Left ventricle myocardium inferior (tissue), 1 donor: Measurements from ENCODE around the gene MTCL1. TPM values are rescaled to one million over a fixed set of nuclear protein-coding genes. Genes with fewer than 3 reads are reported as not detected.

Source experiments
- DNase-seq: peaks from one replicate; pipeline ENCODE4 v3.0.0-alpha.2; 2020
- H3K27ac ChIP-seq: fragments of 200-600 bp; replicated peaks from 2 replicates; pipeline ENCODE4 v1.8.0; 2021
- H3K27me3 ChIP-seq: fragments of 200-600 bp; 2 replicates; pipeline ENCODE4 v1.8.0; 2021; ENCODE audit warnings: low read depth
- H3K36me3 ChIP-seq: fragments of 200-600 bp; 2 replicates; pipeline ENCODE4 v1.8.0; 2021
- H3K4me1 ChIP-seq: fragments of 200-600 bp; 2 replicates; pipeline ENCODE4 v1.8.0; 2021
- H3K4me3 ChIP-seq: fragments of 200-600 bp; 2 replicates; pipeline ENCODE4 v1.8.0; 2021; ENCODE audit warnings: mild to moderate bottlenecking, moderate library complexity
- H3K9me3 ChIP-seq: fragments of 200-600 bp; replicated peaks from 2 replicates; pipeline ENCODE4 v1.8.0; 2021
- CTCF ChIP-seq: fragments of 200-600 bp; IDR thresholded peaks from 2 replicates; pipeline ENCODE4 v1.8.0; 2021; ENCODE audit warnings: antibody characterized with exemption, mild to moderate bottlenecking, borderline replicate concordance
- intact Hi-C: fragments of 100-400 bp; cut with micrococcal nuclease; formaldehyde crosslinking; loops from one replicate; pipeline ENCODE4 v1.11.0; 2022
- total RNA-seq: library from RNA; stranded (reverse); fragmentation: NEBNext Ultra II Directional; extraction: Animal tissue kit (Norgen Biotek cat#: 25700); gene quantifications from one replicate; pipeline ENCODE4 v1.2.1, GENCODE V29; 2021
- donor health status: DM: no; HTN: yes; CAD: no; lungs with severe emphysema.

Gene MTCL1
- total RNA-seq, 1 donor from 2014 or later = 9.1 TPM

- H3K36me3 ChIP-seq = no peaks in the 10 kb centered on the region
- no peak overlapping the region for H3K27ac ChIP-seq
- TF ChIP-seq CTCF = no peak
- DNase-seq = no peak
- no peak overlapping the region for H3K4me3 ChIP-seq
- H3K4me1 ChIP-seq = no peaks in the 10 kb centered on the region
- peaks cover 4% of the 10 kb centered on the region for H3K27me3 ChIP-seq
- intact Hi-C loops = no loop called here
- no peaks in the 10 kb centered on the region for H3K9me3 ChIP-seq
Observed at GRCh38 chr18:8668381-8668780, 37.0 kb upstream of the MTCL1 start.

- no peaks in the 10 kb centered on the region for H3K36me3 ChIP-seq
- TF ChIP-seq CTCF = no peak
- H3K9me3 ChIP-seq = no peaks in the 10 kb centered on the region
- no peak overlapping the region for H3K27ac ChIP-seq
- H3K4me3 ChIP-seq = no peak overlapping the region
- no peaks in the 10 kb centered on the region for H3K27me3 ChIP-seq
- no peak for DNase-seq
- no peaks in the 10 kb centered on the region for H3K4me1 ChIP-seq
- intact Hi-C loops = no loop called here
Observed at GRCh38 chr18:8669571-8669970, 35.8 kb upstream of the MTCL1 start.

- no peaks in the 10 kb centered on the region for H3K27me3 ChIP-seq
- DNase-seq = no peak
- no peaks in the 10 kb centered on the region for H3K36me3 ChIP-seq
- TF ChIP-seq CTCF = no peak
- H3K27ac ChIP-seq = no peak overlapping the region
- intact Hi-C loops = no loop called here
- H3K4me1 ChIP-seq = no peaks in the 10 kb centered on the region
- H3K4me3 ChIP-seq = no peak overlapping the region
- H3K9me3 ChIP-seq = no peaks in the 10 kb centered on the region
Observed at GRCh38 chr18:8673256-8674209, 31.8 kb upstream of the MTCL1 start.

GRCh38 chr18:8675057-8675456 is 30.3 kb upstream of the MTCL1 start:
- Histone ChIP-seq H3K9me3 (no peaks in the 10 kb centered on the region), H3K4me3 (no peak overlapping the region), H3K27ac (no peak overlapping the region), H3K36me3 (no peaks in the 10 kb centered on the region), H3K4me1 (no peaks in the 10 kb centered on the region), H3K27me3 (no peaks in the 10 kb centered on the region)
- TF ChIP-seq CTCF = no peak
- intact Hi-C loops = no loop called here
- no peak for DNase-seq

GRCh38 chr18:8681196-8681595 is 24.2 kb upstream of the MTCL1 start:
- Histone ChIP-seq H3K4me3 (no peak overlapping the region), H3K9me3 (no peaks in the 10 kb centered on the region), H3K27ac (no peak overlapping the region), H3K4me1 (no peaks in the 10 kb centered on the region), H3K27me3 (no peaks in the 10 kb centered on the region), H3K36me3 (no peaks in the 10 kb centered on the region)
- intact Hi-C loops = no loop called here
- no peak for DNase-seq
- no peak for TF ChIP-seq CTCF
